B cell (primary cell): ENCODE data around the gene ASTL.

Experiments used
- CTCF ChIP-seq: fragments of 200-600 bp; IDR thresholded peaks from one replicate; pipeline ENCODE4 v1.8.0; 2022; ENCODE audit warnings: antibody characterized with exemption, mild to moderate bottlenecking
- EZH2 ChIP-seq: IDR thresholded peaks from 2 replicates; pipeline ENCODE4 v1.6.1; 2012; ENCODE audit warnings: borderline replicate concordance, low read depth, mild to moderate bottlenecking, moderate library complexity, low read length; ENCODE audit not compliant: insufficient read depth, poor library complexity, severe bottlenecking

GRCh38 chr2:96142217-96143113 is 4.2 kb upstream of the ASTL start:
- TF ChIP-seq CTCF (peak; percentile 45), EZH2 (no peak)
